T-helper 9 cell (primary cell): ENCODE measurements around the gene BCL2.
"Not testable (repeated sequence)": the region's sequence is repeated elsewhere in the genome, so short reads cannot be mapped to it uniquely, and the experiment has no call there.

Experiments used
- DNase-seq: peaks from one replicate; pipeline ENCODE4 v3.0.0-alpha.2; 2020

BCL2 gene

DNA sequence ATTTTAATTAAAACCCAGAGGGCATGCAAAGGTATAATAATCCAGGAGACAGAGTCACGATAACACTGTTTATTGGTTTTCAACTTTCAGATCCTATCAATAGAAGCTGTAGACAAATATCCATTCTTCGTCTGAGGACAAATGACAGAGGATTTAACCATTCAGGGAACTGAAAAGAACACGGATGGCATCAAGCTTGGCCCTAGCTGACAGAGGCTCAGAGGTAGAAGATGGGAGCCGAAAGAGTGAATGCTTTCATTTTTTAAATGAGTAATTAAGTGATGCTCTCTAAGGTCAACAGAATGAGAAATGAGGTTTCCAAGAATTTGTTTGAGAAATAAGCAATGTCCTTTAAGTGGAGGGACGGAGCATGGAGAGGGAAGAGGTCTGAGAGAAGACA, 62.1 kb downstream of the BCL2 start:
- DNase-seq: no peak

DNA sequence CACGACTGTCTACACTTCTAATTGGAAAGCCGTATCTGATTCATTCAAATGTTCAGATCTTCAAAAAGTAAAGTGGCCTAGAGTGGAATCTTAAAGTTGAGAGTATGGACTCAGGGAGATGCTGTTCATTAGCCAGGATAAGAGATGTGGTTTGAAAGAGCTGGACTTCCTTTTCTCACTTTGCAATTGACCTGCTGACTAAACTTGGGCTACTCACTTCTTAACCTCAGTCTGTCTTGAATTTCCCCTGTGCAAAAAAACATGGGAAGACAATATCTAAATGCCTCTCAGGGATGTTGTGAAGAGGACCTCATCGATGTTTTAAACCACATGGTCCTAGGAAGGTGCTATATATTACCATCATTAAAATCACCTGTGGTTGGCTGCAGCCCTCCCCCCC, 64.1 kb downstream of the BCL2 start:
- no peak for DNase-seq

DNA sequence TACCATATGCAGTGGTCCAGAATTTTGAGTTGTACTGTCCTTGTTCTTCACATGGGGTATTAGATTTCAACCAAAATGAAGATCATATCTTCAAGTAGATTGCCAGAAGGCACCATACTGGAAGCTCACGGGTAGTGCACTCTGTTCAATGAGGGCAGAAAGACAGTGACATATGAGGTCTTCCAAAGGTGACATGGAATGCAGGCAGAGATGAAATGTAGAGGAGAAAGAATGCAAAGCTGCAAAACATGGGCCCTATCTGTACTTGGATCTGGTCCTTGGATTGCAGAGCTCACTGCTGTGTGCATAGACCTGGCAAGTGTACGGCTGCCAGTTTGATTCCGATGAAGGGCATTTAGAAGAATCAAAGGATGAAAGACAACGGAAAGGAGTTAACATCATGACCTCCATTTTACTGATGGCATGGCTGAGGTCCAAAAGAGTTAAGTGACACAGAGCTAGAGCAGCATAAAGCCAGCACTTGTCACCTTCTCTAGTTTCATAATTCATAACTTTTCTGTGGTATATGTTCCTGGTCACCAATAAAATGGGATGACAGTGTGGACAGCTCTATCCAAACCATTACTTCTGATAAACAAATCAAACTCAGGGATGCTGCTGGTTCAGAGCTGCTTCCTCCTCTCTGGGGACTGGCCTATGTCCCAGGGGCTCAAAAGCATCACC, 64.7 kb downstream of the BCL2 start:
- no peak for DNase-seq

DNA sequence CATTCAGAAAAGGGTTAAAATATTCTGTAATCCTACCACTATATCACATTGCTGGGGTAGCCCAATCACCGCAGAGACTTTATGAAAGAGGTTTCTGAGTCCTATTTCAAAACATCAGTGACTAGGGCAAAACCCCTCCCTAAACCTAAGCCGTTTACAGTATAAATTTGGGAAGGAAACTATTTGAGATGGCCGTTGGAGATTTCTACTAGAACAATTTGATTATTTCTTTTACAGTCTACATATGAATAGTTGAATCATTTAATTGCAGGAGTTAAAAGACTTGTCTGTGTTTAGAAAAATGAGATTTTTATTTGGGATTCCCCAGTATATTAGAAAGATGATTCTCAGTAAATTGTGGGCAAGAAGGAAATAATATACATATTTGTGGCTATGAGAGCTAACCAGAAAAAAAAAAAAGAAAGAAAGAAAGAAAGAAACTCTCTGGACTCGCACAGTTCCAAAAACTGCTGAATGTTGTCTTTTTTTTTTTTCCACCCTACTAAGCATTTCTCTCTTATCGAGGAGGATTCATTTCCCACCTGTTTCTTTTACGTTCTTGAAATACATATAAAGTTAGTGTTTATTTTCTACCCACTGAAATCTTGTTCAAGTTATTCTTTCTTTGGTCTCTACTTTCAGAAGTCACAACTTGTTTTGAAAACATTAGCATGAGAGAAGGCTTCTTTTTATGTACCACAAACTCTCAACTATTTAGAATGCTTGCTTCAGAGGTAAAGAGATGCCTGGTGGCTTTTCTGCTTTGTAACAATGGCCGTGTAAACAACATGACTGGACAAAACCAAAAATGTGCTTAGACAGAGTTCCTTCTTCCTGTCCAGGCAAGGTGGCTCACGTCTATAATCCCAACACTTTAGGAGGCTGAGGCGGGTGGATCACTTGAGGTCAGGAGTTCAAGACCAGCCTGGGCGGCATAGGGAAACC, 65.9 kb downstream of the BCL2 start:
- no peak for DNase-seq

DNA sequence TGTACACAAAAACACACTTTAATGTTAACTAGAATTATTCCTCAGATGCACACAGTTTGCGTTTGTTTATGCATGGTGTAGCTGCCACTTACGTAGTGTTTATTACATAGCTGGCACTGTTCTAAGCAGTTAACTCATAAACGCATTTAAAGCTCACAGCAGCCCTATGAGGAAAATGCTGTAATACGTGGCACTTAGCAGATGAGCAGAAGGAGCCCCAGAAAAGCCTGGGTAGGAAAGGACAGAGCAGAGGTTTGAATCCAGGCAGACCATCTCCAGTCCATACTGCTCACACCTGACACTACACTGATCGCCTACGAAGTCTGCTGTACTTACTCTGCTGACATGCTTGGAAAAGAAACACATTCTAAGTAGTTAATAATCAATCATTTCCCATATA, 66.6 kb downstream of the BCL2 start:
- no peak for DNase-seq

DNA sequence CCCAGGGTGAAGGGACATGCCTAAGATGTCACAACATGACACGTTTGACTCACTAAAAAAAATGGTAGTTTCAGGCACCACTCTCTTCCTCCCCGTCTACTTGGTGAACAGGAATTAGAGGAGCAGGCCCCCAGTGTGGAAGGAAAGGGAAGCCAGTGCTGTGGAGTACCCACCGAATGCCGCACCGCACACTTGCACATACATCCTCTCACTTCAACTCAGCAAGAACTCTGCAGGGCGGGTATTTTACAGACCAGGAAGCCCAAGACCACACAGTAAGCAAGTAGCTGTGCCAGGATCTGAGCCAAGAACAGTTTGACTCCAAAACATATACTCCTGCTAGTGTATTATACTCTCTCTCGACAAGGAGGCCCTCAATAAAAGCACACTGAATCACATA, 69.8 kb downstream of the BCL2 start:
- no peak for DNase-seq

DNA sequence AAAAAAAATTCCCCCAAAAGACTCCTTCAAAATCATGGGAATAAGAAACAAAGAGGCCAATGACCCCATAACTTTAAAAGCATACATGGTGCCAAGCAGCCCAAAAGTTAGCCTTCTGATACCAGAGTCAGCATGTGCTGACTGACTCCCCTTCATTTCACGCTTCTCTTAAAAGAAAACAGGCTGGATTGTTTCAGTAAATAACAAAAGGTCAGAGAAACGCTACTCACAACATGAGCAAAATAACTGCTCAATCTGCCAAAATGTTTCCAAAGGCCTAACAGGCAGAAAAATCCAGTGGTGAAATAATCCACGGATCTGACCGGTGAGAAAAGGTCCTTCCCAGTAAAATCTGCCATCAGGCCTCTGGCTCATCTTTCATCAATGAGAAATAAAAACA, 71.6 kb downstream of the BCL2 start:
- DNase-seq: no peak

DNA sequence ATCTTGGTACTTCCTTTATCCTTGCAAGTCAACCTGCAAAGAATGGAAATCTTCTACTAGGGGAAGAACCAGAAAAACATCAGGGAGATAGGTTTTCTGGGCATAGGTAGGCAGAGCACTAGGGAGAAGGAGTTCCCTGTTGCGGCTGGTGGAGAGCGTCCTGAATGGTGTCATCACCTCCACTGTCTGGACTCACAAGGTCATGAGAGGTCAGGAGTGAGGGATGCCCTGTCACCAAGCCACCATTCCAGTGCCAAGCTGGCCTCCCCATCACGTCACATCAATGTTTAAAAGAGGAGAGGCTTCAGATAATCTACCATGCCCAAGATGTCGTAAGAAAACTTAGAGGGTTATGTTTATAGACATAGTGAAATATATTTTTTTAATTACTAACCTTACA, 72.1 kb downstream of the BCL2 start:
- DNase-seq: no peak

DNA sequence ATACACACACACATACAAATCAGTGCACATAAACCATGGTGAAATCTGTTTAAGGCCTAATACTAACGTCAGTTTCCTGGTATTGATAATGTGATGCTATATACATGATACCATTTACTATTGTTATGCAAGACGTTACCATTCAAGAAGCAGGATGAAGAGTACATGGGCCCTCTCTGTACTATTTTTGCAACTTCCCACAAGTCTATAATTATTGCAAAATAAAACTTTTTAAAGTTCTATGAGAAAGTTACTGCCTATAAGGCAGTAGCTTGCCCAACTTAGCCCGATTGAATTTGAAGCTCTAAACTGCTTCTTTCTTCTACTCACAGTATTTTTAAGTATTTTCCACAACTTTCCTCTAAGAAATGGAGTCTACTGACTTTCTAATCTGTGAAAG, 74.0 kb downstream of the BCL2 start:
- DNase-seq: no peak

DNA sequence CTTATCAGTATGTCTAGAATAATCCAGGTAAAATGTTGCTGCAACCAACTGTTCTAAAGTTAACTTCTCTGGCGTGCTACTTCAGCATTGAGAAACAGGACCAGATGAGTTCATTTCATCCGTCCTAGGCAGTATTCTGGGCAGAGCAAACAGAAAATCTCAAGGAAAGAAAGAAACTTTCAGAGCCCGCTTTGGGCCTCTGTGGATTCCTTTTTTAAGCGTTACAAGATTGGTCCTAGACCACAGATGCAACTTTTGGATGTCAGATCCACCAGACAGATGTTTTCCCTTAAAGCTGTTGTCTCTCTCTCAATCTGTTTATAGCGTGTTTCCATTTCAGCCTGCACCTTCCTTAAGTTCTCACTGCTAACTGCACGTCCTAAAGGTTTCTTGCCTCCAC, 75.0 kb downstream of the BCL2 start:
- DNase-seq: no peak

DNA sequence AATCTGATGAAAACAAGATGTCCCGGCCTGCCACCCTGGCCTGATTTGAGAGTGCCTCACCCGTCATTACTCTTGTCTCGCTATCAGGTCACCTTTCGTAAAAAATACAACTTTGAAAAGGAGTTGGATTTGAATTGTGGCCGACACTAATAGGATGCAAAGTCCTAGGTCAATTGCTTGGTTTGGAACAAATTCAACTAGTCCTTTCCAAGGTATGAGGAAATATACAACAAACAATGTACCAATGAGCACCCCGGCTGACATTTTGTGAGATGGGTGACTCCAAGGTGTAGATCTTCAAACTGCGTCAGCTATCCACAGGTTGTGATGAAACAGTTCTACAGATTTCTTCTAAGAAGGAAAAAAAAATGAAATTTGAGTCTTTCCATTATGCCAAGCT, 77.8 kb downstream of the BCL2 start:
- DNase-seq: no peak

DNA sequence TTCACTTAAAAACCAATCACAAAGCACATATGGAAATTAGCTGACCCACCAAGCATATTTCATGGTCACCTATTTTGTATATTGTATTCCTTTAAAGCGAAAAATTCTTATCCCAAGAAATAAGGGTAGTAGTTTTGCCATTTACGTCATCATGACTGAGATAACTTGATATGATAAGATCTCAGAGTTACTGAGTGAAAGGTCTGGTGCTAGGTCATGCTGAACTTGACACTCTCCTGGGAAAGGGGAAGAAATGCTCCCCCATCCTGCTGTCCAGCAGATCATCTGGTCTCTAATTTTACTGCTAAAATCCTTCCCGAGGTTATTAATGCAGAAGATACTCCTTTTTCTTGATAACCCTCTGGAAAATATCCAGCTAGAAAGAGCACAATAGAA, 78.3 kb downstream of the BCL2 start:
- DNase-seq: no peak

DNA sequence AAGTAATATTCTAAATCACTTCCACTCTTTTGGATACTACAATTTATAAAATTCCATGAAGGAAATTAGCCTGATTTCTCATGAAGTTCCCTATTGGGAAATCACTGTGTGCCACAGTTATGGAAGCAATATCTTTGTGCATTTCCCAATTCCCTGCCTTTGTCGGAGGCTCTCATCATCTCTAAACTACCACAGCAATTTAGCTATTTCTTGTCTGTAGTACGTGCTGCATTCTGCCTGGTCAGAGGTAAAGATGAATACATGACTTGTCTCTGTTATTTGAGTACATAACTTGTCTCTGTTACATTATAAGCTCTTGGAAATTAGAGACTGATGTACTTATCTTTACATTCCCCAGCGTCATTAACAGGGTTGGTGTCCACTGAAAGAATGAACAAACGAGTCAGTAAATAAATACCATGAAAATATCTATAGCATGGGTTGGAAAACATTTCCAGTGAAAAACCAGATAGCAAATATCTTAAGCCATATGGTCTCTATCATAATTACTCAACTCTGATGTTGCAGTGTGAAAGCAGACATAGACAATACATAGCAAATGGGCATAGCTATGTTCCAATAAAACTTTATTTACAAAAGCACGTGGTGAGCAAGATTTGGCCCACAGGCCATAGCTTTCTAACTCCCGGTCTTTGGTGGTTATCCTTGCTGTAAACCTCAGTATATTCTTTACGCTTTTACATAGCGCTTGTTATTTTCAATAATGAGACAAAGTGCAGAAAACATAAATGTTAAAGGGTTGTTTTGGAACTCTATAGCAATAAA, 78.8 kb downstream of the BCL2 start:
- no peak for DNase-seq

DNA sequence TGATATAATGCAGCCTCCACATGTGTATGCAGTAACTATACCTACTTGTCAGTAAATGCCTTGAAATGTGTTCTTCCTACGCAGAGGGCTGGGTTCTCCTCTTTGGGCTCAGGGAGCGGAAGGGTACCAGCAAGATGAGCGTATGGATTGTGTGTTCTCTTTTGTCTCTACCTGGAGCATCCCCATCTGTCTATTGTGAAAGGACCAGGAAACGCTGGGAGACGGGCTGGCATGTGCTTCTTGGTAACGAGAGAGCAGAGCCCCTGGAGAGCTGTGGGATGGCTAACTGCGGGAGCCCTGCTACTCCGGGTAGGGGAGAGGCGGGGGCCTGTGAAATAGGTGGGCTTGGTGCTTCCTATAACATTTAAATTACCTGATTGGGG, 80.9 kb downstream of the BCL2 start:
- DNase-seq: no peak

DNA sequence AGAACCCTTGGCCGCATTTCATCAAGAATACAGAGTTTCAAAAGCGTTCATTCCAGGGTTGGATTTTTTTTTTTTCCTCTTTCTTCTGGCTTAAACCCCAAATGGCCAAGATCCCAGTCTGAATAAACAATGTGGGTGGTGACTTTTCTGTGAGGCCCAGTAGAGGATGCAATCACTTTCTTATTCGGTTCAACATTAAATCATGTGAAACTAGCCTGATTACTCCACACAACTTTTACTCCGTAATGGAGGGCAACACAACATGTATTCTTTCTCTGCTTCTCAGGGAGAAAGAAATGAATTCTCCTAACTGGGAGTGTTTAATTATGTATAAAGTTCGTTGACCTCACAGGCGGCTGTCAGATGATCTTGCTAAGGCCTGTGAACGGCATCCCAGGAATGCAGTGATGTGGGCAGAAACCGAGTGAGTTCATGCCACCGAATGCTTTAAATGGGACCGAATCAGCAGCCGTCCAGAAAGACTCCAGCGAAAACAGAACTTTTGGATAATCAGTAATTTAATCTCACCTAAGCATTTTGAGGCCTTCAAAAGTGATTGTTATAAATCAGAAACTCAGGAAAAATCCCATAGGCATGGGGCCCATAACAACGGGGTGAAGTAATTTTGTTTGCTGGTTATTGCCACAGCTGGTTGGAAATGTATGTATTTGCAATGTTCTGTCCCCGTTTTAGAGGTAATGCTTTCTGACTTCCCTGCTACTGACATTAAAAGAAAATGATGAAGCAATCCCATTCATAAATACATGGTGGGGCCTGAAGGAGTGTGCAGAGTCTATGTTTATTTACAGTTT, 81.5 kb downstream of the BCL2 start:
- no peak for DNase-seq

DNA sequence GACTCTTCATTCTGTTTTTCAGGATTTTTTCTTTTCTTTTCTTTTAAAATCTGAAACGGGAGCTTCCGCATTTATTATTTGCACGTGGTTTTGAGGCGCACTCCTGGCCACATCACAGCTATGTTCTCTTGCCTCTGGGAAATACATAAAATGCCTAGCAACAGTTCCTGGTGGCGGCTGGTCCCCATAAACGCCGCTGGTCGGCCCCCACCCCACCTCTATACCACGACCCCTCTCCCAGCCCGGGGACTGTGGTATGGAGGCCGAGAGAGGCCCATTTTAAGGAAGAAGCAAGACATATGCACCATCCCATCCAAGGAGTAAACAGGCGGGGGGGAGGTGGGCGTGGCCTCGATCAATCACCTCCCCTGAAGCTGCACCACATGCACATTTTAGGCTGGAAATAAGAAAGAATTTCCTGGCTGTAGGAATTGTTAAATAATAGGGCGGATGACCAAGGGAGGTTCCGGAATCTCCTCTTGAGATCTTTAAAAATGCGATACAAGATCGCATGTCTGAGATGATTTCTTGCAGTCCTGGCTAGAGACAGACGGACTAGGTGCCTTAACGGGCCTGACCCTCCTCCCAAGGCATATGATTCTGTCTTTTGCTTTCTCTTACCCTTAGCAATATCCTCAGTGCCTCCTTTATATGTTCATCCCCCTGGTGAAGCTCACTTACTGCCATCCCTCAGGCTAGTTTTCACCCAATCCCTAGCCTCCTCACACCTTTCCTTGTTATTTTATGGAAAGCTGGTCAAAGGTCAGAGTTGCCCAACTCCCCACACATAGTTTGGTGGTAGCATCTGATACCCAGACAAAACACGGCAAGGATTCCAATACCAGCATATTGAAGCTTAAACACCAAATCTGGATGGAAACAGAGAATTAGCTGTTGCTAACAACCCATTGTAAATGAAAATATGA, 82.4 kb downstream of the BCL2 start:
- no peak for DNase-seq

DNA sequence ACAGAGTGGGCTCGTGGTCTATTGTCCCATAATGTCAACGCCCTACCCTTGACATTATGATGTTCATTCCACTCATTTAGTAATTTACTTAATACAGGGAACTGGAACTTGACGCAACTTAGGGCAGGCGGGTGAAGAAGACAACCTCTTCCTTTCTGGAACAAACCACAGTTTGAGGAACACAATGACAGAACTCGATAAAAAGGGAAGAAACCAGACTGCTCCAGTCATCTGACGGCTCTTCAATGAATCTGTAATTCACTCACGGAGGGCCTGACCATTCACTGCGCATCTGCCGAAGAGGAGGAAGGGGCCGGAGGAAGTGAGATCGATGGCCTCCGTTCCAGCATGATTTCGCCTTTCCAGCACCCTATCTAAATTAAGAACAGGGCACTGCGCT, 83.2 kb downstream of the BCL2 start:
- DNase-seq: no peak

DNA sequence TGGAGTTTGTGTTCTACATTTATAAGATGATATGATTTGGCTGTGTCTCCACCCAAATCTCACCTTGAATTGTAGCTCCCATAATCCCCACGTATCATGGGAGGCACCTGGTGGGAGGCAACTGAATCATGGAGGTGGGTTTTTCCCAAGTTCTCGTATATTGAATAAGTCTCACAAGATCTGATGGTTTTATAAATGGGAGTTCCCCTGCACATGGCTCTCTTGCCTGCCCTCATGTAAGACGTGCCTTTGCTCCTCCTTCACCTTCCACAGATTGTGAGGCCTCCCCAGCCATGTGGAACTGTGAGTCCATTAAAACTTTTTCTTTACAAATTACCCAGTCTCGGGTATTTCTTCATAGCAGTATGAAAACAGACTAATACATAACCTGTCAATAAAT, 83.6 kb downstream of the BCL2 start:
- not testable (repeated sequence) for DNase-seq

DNA sequence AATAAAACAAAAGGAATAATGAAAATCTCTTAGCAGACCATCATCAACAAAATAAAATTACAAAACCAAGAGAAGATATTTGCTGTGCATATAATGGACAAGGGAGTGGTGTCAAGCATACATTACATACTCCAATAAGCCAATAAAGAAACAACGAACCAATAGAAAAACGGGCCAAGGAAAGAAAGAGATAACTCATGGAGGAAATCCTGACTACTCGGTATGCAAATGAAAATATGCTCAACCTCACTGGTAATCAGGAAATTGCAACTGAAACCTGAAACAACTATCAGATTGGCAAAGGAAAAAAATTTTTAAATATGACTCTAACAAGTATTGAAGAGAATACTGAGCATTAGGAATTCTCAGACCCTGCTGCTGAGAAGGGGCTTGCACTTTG, 84.7 kb downstream of the BCL2 start:
- no peak for DNase-seq

DNA sequence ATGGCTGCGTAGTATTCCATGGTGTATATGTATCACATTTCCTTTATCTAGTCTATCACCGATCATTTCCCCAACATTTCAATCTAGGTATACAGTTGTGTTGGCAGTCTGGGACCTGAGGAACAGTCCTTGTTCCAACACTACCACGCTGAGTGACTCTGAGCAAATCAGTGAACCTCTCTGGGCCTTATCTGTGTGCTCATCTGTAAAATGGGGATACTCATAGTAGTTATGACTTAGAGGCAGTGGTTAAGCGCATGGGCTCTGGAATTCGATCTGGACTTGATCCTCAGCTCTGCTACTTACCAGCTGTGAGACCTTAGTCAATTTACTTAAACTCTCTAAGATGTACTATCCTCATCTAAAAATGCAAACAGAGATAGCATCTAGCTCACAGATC, 85.1 kb downstream of the BCL2 start:
- DNase-seq: no peak

DNA sequence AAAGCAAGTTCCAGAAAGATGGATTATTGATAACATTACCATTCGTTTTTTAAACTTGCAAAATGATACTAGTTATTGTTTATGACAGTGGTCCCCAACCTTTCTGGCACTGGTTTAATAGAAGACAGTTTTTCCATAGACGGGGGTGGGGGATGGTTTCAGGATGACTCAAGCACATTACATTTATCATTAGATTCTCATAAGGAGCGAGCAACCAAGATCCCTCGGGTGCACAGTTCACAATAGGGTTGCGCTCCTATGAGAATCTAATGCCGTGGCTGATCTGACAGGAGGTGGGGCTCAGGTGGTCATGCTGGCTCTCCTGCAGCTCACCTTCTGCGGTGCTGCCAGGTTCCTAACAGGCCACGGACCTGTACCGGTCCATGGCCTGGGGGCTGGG, 86.2 kb downstream of the BCL2 start:
- DNase-seq: no peak

DNA sequence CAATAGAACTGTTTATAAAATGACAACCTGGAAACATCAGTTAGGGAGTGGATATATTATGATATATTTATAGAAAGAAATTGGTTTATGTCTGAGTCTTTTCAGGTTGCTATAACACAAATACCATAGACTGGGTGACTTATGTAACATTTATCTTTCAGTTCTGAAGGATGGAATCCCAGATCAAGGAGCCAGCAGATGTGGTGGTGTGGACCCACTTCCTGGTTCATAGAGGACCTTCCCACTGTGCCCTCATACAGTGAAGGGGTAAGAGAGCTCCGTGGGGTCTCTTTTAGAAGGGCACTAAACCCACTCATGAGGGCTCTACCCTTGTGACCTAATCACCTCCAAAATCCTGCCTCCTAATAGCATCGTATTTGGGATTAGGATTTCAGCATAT, 86.7 kb downstream of the BCL2 start:
- no peak for DNase-seq
